GM21423 (cell line): ENCODE results near the gene FAM222A.
"Not testable (repeated sequence)": the region's sequence is repeated elsewhere in the genome, so short reads cannot be mapped to it uniquely, and the experiment has no call there.

Experiments
- ATAC-seq: cut with Tn5 transposase; IDR thresholded peaks from one replicate; pipeline ENCODE4 v1.9.1; 2021; ENCODE audit warnings: mild to moderate bottlenecking, moderate library complexity; ENCODE audit not compliant: unreplicated experiment

Gene FAM222A

GRCh38 chr12:109693653-109694600, 19.7 kb upstream of the FAM222A start:
- ATAC-seq: no peak

DNA sequence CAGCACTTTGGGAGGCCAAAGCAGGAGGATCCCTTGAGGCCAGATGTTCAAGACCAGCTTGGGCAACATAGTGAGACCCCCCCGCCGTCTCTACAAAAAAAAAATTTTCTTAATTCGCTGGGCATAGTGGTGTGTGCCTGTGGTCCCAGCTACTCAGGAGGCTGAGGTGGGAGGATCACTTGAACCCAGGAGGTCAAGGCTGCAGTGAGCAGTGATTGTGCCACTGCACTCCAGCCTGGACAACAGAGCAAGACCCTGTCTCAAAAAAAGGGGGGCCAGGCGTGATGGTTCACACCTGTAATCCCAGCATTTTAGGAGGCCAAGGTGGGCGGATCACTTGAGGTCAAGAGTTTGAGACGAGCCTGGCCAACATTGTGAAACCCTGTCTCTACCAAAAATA, 19.0 kb upstream of the FAM222A start:
- not testable (repeated sequence) for ATAC-seq

GRCh38 chr12:109695416-109695815, 18.2 kb upstream of the FAM222A start:
- no peak for ATAC-seq

DNA sequence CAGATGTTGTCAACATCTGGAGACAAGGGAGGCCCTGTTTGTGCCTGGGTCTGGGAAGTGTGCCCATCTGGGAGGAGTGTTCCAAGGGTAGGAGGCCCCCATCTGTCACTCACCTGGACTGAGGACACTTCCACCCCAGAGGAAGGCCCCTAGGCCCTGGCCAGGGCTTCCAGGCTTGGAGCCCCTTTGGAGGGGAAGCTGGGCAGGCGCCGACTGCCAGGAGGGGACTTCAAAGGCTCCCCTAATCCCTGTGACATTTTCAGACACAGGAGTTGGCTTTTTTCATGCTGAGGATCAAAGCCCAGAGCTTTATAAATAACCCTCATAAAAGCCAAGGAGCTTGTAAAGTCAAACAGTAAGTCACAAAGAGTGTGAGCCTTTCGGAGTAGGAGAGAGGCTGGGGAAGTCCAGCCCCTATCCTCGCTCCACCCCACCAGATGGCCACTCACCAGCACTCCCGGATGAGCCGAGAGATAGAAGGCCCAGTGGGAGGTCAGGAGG, 17.6 kb upstream of the FAM222A start:
- no peak for ATAC-seq

DNA sequence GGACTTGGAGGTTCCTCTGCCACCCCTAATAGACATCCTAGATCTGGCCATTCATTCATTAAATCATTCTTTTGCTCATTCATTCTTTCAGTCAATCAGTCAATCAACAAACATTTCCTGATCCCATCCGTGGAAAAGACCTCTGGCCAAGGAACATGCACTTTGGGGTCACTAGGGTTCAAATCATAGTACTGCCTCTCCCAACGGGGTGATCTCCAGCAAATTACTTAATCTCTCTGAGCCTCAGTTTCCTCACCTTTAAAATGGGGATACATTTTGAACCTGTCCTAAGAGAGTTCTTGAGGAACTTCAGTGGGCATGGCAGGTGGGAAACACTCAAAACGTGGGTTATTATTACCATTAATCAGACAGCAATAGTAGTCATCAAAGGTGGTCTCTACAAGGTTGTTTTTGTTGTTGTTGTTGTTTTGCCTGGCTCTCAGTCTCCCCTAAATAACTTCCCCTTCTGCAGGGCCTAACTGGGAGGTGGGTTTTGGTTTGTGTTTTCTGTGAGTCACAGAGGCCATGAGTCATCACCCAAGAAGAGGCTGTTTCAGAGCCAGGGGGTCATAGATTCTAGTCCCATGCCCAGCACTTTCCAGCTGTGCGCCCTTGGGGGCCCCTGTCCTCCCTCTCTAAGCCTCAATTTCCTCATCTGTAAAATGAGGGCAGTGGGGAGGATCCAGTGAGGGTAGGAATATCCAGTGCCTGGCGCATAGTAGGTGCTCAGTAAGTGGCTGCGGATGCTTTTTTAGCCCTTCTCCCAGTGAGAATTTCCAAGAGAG, 16.9 kb upstream of the FAM222A start:
- ATAC-seq: no peak

- ATAC-seq: no peak
Observed at GRCh38 chr12:109697270-109697553, 16.4 kb upstream of the FAM222A start.

DNA sequence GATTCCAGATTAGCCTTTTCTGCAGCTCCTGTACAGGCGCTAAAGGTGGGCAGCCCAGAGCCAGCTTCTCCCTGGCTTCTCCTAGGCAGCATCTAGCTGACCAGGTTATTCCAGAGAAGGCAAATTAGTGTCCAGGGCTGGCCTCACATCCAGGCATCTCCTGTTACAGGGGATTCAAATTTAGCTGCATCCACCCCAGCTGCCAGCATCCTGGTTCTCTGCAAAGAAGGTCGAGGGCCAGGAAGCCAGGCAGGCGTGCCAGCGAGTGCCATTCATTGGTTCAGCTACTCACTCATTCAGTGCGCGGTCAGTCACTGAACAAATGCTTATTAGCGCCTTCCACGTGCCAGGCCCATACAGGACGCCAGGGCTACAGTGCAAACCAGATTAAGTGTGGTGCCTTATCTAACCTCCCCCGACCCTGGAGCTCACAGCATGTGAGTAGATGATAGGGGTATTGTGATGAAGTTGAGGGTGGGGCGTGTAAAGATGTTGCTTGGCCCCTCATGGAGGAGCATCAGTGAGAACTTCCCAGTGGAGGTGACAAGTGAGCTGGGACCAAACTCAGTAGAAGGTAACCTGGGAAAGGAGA, 15.7 kb upstream of the FAM222A start:
- ATAC-seq: no peak

- ATAC-seq: no peak
Observed at GRCh38 chr12:109698820-109699219, 14.8 kb upstream of the FAM222A start.

DNA sequence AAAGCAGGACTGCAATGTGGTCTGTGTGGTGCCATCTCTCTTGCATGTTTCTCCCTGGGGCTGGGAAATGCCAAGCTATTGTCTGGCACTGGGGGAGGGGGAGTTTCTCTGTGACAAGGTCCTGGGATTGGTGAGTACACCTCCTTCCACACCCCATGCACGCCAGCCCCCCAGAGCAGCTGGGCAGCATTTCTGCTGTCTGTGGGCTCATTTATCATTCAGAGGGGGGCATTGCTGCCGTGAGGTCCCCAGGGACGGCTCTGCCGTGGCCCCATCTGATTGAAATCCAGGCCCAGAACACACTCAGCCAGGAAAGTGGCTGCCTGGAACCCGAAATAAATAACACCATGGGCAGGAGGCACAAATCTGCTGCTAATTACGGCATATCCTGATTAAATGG, 12.6 kb upstream of the FAM222A start:
- ATAC-seq: no peak

GRCh38 chr12:109702111-109702841, 11.3 kb upstream of the FAM222A start:
- no peak for ATAC-seq

GRCh38 chr12:109703684-109704083, 9.9 kb upstream of the FAM222A start:
- ATAC-seq: no peak

DNA sequence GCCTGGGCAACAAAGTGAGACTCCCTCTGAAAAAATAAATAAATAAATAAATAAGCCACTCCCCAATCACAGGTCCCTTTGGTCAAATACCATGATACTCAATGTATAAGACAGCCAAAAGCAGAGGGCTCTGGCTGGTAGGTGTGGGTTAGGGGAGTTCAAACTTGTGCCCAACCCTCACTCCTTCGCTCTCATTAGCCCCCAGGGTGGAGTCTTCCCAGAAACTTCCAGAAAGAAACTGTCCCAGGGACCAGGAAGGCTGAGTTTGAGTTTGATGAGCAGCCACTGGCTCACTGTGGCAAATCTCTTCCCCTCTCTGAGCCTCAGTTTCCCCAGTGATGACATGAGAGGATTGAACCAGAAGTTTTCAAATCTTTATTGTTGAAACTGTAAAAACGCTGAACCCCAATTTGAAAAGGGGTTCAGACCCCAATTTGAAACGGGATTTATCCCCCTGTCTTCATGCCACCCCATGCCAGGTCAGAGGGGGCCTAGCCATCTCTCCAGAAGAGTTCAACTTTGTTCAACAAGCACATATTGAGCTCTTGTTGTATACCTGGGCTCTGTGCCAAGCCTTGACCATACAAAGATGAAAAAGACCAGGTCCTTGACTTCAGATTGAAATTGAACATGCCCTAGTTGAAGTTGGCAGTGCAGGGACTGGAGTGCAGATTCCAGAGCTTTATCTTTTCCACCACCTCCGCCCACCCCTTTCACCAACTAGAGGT, 9.1 kb upstream of the FAM222A start:
- ATAC-seq: no peak

- no peak for ATAC-seq
Observed at GRCh38 chr12:109705291-109705690, 8.3 kb upstream of the FAM222A start.

DNA sequence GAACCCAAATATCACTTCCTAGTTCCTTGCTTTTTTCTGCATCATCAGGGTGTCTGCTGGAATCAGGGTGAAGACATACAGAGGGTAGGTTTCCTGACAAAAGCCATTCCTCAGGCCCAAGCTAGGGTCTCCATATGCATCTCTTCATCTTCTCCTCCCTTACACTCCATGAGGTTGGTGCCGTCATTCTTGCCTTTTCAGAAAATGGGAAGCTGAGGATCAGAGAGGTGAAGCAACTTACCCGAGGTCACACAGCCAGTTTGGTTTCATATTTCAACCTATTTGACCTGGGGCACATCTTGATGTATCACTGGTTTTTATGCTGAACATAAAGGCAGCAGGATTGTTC, 7.3 kb upstream of the FAM222A start:
- ATAC-seq: no peak

- ATAC-seq: no peak
Observed at GRCh38 chr12:109706747-109707469, 6.7 kb upstream of the FAM222A start.

GRCh38 chr12:109707470-109707821, 6.2 kb upstream of the FAM222A start:
- no peak for ATAC-seq

DNA sequence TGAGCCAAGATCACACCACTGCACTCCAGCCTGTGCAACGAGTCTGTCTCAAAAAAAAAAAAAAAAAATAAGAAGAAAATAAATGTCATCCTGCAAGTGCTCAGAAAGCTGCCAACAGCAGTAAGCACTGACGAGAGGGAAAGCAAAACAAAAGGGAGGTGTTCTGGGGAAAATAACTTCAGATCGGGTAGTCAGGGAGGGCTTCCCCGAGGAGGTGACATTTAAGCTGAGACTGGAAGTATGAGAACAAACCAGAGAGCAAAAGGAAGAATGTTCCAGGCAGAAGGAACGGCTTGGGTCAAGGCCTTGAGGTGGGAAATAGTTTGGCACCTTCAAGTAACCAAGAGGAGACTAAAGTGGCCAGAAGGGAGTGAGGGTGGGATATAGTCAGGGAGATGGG, 4.7 kb upstream of the FAM222A start:
- no peak for ATAC-seq

DNA sequence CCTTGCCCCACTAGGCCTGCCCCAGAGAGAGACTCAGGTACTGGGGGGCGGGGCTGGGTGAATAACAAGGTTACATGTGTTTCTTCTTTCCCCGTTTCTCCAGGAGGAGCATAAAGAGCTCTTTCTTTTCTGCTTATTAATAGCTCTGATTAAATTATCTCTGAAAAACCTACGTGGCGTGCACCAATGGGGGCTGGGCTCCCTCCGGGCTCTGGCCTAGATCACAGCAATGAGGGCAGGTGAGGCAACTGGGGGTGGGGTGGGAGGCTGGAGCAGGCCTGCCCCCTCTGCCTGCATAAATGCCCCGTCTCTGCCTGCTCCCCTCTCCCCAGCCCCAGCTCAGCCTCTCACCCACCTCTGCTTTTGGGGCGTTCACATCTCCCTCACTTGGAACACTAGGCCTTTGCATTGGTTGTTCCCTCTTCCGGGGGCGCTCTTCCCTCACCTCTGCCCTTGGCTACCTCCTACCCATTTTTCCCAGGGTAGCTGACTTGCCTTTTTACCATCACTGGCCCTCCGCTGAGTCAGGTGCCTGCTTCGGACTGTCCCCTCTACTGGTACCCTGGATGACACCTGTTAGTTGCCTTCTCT, 4.1 kb upstream of the FAM222A start:
- no peak for ATAC-seq

- no peak for ATAC-seq
Observed at GRCh38 chr12:109710205-109710746, 3.3 kb upstream of the FAM222A start.
